Lower lobe of right lung (tissue), 2 donors: ENCODE measurements around the gene VIPR2. TPM values are rescaled to one million over a fixed set of nuclear protein-coding genes. Genes with fewer than 3 reads are reported as not detected.
"Not testable (repeated sequence)": the region's sequence is repeated elsewhere in the genome, so short reads cannot be mapped to it uniquely, and the experiment has no call there.

ENCODE experiments used
- ATAC-seq, 2 donors: fragments of 200-7000 bp; cut with Tn5 transposase; one replicate each; pipeline ENCODE4 v1.9.1; 2020 to 2022; ENCODE audit warnings: mild to moderate bottlenecking in 2 of 2, moderate library complexity in 2 of 2
- DNase-seq: peaks from one replicate; pipeline ENCODE4 v3.0.0-alpha.2; 2020
- H3K27ac ChIP-seq: fragments of 200-600 bp; one replicate; pipeline ENCODE4 v1.8.0; 2022
- H3K27me3 ChIP-seq: fragments of 200-600 bp; one replicate; pipeline ENCODE4 v1.8.0; 2022; ENCODE audit warnings: low read depth
- H3K36me3 ChIP-seq: fragments of 200-600 bp; one replicate; pipeline ENCODE4 v1.8.0; 2022; ENCODE audit warnings: mild to moderate bottlenecking
- H3K4me1 ChIP-seq: fragments of 200-600 bp; one replicate; pipeline ENCODE4 v1.8.0; 2022
- H3K4me3 ChIP-seq: fragments of 200-600 bp; one replicate; pipeline ENCODE4 v1.8.0; 2022; ENCODE audit warnings: mild to moderate bottlenecking
- H3K9me3 ChIP-seq: fragments of 200-600 bp; one replicate; pipeline ENCODE4 v1.8.0; 2022
- CTCF ChIP-seq: fragments of 200-600 bp; IDR thresholded peaks from one replicate; pipeline ENCODE4 v1.8.0; 2022; ENCODE audit warnings: antibody characterized with exemption, mild to moderate bottlenecking
- intact Hi-C: fragments of 100-400 bp; cut with DNase I; formaldehyde crosslinking; loops from one replicate; pipeline ENCODE4 v1.11.0; 2022
- total RNA-seq: library from RNA; stranded (reverse); fragmentation: NEBNext Ultra II Directional; extraction: Animal tissue kit (Norgen Biotek cat#: 25700); gene quantifications from one replicate; pipeline ENCODE4 v1.2.1, GENCODE V29; 2021
- donor health status: DM: no; HTN: yes; CAD: no; lungs with severe emphysema.

VIPR2 gene
- total RNA-seq, 1 donor from 2014 or later: 0.80 TPM

- no peak for TF ChIP-seq CTCF
- Histone ChIP-seq H3K9me3 (peaks cover 13% of the 10 kb centered on the region), H3K27ac (no peak overlapping the region), H3K27me3 (no peaks in the 10 kb centered on the region), H3K4me3 (no peak overlapping the region), H3K36me3 (no peaks in the 10 kb centered on the region), H3K4me1 (no peaks in the 10 kb centered on the region)
- ATAC-seq (no peak), DNase-seq (no peak)
- intact Hi-C loops: no loop called here
Measured at GRCh38 chr7:159188011-159188410, 43.3 kb upstream of the VIPR2 start.

DNA sequence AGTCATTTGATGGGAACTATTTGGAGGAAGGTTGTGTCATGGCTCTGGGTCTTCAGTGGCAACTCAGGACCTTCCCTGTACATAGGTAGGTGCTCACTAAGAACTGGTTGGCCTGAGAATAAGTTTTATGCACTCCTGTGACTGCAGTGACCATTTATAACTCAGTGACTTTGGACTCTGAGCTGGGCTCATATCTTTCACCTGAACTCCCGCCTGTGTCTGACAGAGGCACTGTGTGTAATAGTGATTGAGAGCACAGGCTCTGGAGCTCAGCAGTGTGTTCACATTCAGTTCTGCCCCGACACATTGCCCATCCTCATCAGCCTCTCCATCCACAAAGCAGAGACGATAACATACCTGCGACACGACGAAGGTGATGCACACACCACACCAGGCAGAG, 34.6 kb upstream of the VIPR2 start:
- H3K4me3 ChIP-seq: no peak overlapping the region
- DNase-seq (no peak), ATAC-seq (no peak)
- no peak overlapping the region for H3K27ac ChIP-seq
- intact Hi-C loops: no loop called here
- H3K27me3 ChIP-seq: peaks cover 2% of the 10 kb centered on the region
- no peak for TF ChIP-seq CTCF
- H3K4me1 ChIP-seq: no peaks in the 10 kb centered on the region
- H3K36me3 ChIP-seq: no peaks in the 10 kb centered on the region
- H3K9me3 ChIP-seq: no peaks in the 10 kb centered on the region

GRCh38 chr7:159177284-159177953, 32.8 kb upstream of the VIPR2 start:
- no peaks in the 10 kb centered on the region for H3K36me3 ChIP-seq
- ATAC-seq (no peak), DNase-seq (no peak)
- no peaks in the 10 kb centered on the region for H3K4me1 ChIP-seq
- no peaks in the 10 kb centered on the region for H3K9me3 ChIP-seq
- no peak for TF ChIP-seq CTCF
- no peak overlapping the region for H3K4me3 ChIP-seq
- intact Hi-C loops: no loop called here
- no peak overlapping the region for H3K27ac ChIP-seq
- peaks cover 2% of the 10 kb centered on the region for H3K27me3 ChIP-seq

DNA sequence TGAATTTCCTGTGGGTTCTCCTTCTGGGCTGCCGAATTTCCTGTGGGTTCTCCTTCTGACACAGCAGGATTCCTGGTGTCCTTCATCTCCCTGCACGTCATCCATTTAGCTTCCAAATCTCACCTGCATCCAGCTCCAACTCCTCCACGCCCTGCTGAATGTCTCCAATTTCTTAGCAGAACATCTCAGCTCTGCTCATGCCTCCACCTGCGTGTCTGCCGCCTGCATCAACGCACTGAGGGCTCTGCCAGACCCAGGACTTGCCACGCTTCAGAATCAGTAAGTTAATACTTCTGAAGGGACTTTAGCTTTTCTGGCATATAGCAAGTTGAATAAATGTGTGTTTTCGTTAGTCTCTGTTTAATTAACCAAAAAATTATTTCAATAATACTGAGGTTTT, 31.1 kb upstream of the VIPR2 start:
- Histone ChIP-seq H3K9me3 (no peaks in the 10 kb centered on the region), H3K27ac (no peak overlapping the region), H3K27me3 (peaks cover 2% of the 10 kb centered on the region), H3K4me1 (no peaks in the 10 kb centered on the region), H3K36me3 (no peaks in the 10 kb centered on the region), H3K4me3 (no peak overlapping the region)
- TF ChIP-seq CTCF: no peak
- no peak for ATAC-seq
- intact Hi-C loops: no loop called here
- no peak for DNase-seq

DNA sequence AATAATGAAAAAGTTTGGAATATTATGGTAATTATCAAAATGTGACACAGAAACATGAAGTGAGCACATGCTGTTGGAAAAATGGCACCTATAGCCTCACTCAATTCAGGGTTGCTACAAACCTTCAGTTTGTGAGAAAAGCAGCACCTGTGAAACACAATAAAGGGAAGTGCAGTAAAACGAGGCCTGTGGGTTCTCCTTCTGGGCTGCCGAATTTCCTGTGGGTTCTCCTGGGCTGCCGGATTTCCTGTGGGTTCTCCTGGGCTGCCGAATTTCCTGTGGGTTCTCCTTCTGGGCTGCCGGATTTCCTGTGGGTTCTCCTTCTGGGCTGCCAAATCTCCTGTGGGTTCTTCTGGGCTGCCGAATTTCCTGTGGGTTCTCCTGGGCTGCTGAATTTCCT, 30.4 kb upstream of the VIPR2 start:
- H3K4me3 ChIP-seq, H3K27me3 ChIP-seq, DNase-seq, intact Hi-C loops, H3K9me3 ChIP-seq, H3K4me1 ChIP-seq, ATAC-seq, H3K27ac ChIP-seq, H3K36me3 ChIP-seq: not testable (repeated sequence)

DNA sequence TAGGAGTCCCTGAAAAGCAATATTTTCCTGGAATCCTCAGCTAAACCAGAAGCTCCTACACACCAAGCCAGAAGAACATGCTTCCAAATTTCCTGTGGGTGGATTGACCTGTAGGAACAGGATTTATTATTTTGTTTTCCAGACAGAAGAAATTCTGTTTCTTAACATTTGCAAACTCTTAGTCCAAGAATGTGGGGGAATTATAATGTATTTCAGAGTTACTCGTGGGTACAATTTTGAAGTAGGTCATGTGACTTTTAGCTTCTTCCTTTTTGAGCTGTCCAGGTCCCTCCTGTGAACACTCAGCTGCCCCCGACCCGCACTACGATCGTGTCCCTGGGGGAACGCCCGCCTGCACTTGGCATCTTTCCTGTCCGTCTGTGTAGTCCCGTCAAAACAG, 27.7 kb upstream of the VIPR2 start:
- Histone ChIP-seq H3K4me1 (no peaks in the 10 kb centered on the region), H3K27ac (no peak overlapping the region), H3K27me3 (no peaks in the 10 kb centered on the region), H3K4me3 (no peak overlapping the region), H3K36me3 (no peaks in the 10 kb centered on the region), H3K9me3 (no peaks in the 10 kb centered on the region)
- no peak for ATAC-seq
- no peak for DNase-seq
- intact Hi-C loops: no loop called here
- no peak for TF ChIP-seq CTCF
